Measurements from ENCODE around the gene ZDHHC18. TPM values are rescaled to one million over a fixed set of nuclear protein-coding genes. Genes with fewer than 3 reads are reported as not detected.

Gene ZDHHC18
- total and polyA plus RNA-seq, 2 experiments from 2014 or later: 1.3 to 11.6 TPM

- in situ Hi-C loops (cut with MboI): no loop called here
- 92 to 94% methylated on average over 7 of the region's 7 CpGs for WGBS, 2 experiments (ENCODE audit: low coverage in 1 of 2, low lambda C conversion rate in 2 of 2, missing lambda C conversion rate in 2 of 2)
- H3K27me3 ChIP-seq (replicated peaks; ENCODE audit: insufficient read depth): no peaks in the 10 kb centered on the region
- no peaks in the 10 kb centered on the region for H4K20me1 ChIP-seq (ENCODE audit: insufficient read depth)
- no peak overlapping the region for H3K27ac ChIP-seq
- H3K4me2 ChIP-seq (ENCODE audit: unreplicated experiment): no peak overlapping the region
- H3F3A ChIP-seq (ENCODE audit: insufficient read depth): peaks cover 5% of the 10 kb centered on the region; the same call in 1 of the 2 replicates
- no peak overlapping the region for H2AFZ ChIP-seq
- TF ChIP-seq EZH2phosphoT487 (IDR thresholded peaks at IDR 0.05; ENCODE audit: insufficient read depth, low read depth) (no peak), EZH2 (IDR thresholded peaks at IDR 0.05; ENCODE audit: insufficient read depth, poor library complexity, severe bottlenecking) (no peak)
- H3K4me1 ChIP-seq (ENCODE audit: insufficient read depth): no peaks in the 10 kb centered on the region
- H3K36me3 ChIP-seq (ENCODE audit: low read depth): no peaks in the 10 kb centered on the region; the same call in 1 of the 2 replicates
- no peaks in the 10 kb centered on the region for H3K9me3 ChIP-seq (ENCODE audit: low read depth)
- H3K9me2 ChIP-seq (ENCODE audit: insufficient read depth): no peaks in the 10 kb centered on the region
- DNase-seq: peak; percentile 9
- H3K79me2 ChIP-seq (ENCODE audit: insufficient read depth): no peaks in the 10 kb centered on the region
- H3K9ac ChIP-seq: no peak overlapping the region
- no peak overlapping the region for H3K4me3 ChIP-seq
Measured at GRCh38 chr1:26858891-26859640, 32.6 kb downstream of the ZDHHC18 start.

GRCh38 chr1:26861286-26861701, 34.8 kb downstream of the ZDHHC18 start:
- H3K9me3 ChIP-seq (ENCODE audit: low read depth): no peaks in the 10 kb centered on the region
- no peaks in the 10 kb centered on the region for H3K9me2 ChIP-seq (ENCODE audit: insufficient read depth)
- H4K20me1 ChIP-seq (ENCODE audit: insufficient read depth): no peaks in the 10 kb centered on the region
- no peak overlapping the region for H3K27ac ChIP-seq
- DNase-seq: peak; percentile 56
- H3F3A ChIP-seq (ENCODE audit: insufficient read depth): peaks cover 15% of the 10 kb centered on the region; the same call in 1 of the 2 replicates
- no peak overlapping the region for H3K9ac ChIP-seq
- H2AFZ ChIP-seq: no peak overlapping the region
- no peaks in the 10 kb centered on the region for H3K27me3 ChIP-seq (replicated peaks; ENCODE audit: insufficient read depth)
- no peak overlapping the region for H3K4me3 ChIP-seq
- H3K36me3 ChIP-seq (ENCODE audit: low read depth): no peaks in the 10 kb centered on the region
- H3K4me1 ChIP-seq (ENCODE audit: insufficient read depth): no peaks in the 10 kb centered on the region
- H3K79me2 ChIP-seq (ENCODE audit: insufficient read depth): no peaks in the 10 kb centered on the region
- 80 to 82% methylated on average over 5 of the region's 5 CpGs for WGBS, 2 experiments (ENCODE audit: low coverage in 1 of 2, low lambda C conversion rate in 2 of 2, missing lambda C conversion rate in 2 of 2)
- no peak overlapping the region for H3K4me2 ChIP-seq (ENCODE audit: unreplicated experiment)
- in situ Hi-C loops (cut with MboI): no loop called here
- TF ChIP-seq EZH2phosphoT487 (IDR thresholded peaks at IDR 0.05; ENCODE audit: insufficient read depth, low read depth) (no peak), EZH2 (IDR thresholded peaks at IDR 0.05; ENCODE audit: insufficient read depth, poor library complexity, severe bottlenecking) (no peak)

GRCh38 chr1:26861889-26862378, 35.4 kb downstream of the ZDHHC18 start:
- WGBS, 2 experiments (ENCODE audit: low coverage in 1 of 2, low lambda C conversion rate in 2 of 2, missing lambda C conversion rate in 2 of 2): 75 to 76% methylated on average over 7 of the region's 7 CpGs
- H3K4me3 ChIP-seq: no peak overlapping the region
- H3K9ac ChIP-seq: no peak overlapping the region
- H3K27me3 ChIP-seq (replicated peaks; ENCODE audit: insufficient read depth): no peaks in the 10 kb centered on the region
- in situ Hi-C loops (cut with MboI): no loop called here
- no peak overlapping the region for H3K27ac ChIP-seq
- peaks cover 15% of the 10 kb centered on the region; the same call in 1 of the 2 replicates for H3F3A ChIP-seq (ENCODE audit: insufficient read depth)
- DNase-seq: peak; percentile 23
- H3K4me1 ChIP-seq (ENCODE audit: insufficient read depth): no peaks in the 10 kb centered on the region
- H2AFZ ChIP-seq: no peak overlapping the region
- no peaks in the 10 kb centered on the region for H3K9me2 ChIP-seq (ENCODE audit: insufficient read depth)
- H3K9me3 ChIP-seq (ENCODE audit: low read depth): no peaks in the 10 kb centered on the region
- no peaks in the 10 kb centered on the region for H3K79me2 ChIP-seq (ENCODE audit: insufficient read depth)
- H3K4me2 ChIP-seq (ENCODE audit: unreplicated experiment): no peak overlapping the region
- H4K20me1 ChIP-seq (ENCODE audit: insufficient read depth): no peaks in the 10 kb centered on the region
- no peak for TF ChIP-seq EZH2 (IDR thresholded peaks at IDR 0.05; ENCODE audit: insufficient read depth, poor library complexity, severe bottlenecking)
- TF ChIP-seq EZH2phosphoT487 (IDR thresholded peaks at IDR 0.05; ENCODE audit: insufficient read depth, low read depth): no peak
- no peaks in the 10 kb centered on the region for H3K36me3 ChIP-seq (ENCODE audit: low read depth)

GRCh38 chr1:26862781-26863684, 36.5 kb downstream of the ZDHHC18 start, which contains the start of gene SFN:
Gene SFN (plus strand): TSS chr1:26863149. CDS start chr1:26863213, 64 bp downstream.
- H3F3A ChIP-seq (ENCODE audit: insufficient read depth): peaks cover 14% of the 10 kb centered on the region; the same call in 1 of the 2 replicates
- no peaks in the 10 kb centered on the region for H3K4me1 ChIP-seq (ENCODE audit: insufficient read depth)
- no peak within 1 kb of the TSS for H3K27ac ChIP-seq
- WGBS, 2 experiments (ENCODE audit: low coverage in 1 of 2, low lambda C conversion rate in 2 of 2, missing lambda C conversion rate in 2 of 2): 88 to 92% methylated on average over 36 to 37 of the region's 37 CpGs
- H3K4me2 ChIP-seq (ENCODE audit: unreplicated experiment): peak within 1 kb of the TSS; percentile 94
- TF ChIP-seq EZH2phosphoT487 (IDR thresholded peaks at IDR 0.05; ENCODE audit: insufficient read depth, low read depth) (no peak), EZH2 (IDR thresholded peaks at IDR 0.05; ENCODE audit: insufficient read depth, poor library complexity, severe bottlenecking) (no peak)
- peak within 1 kb of the TSS; percentile 88 for H2AFZ ChIP-seq
- peak within 1 kb of the TSS; percentile 84; the same call in 1 of the 2 replicates for H3K9ac ChIP-seq
- peak within 1 kb of the TSS; percentile 80; the same call in 1 of the 2 replicates for H3K4me3 ChIP-seq
- H3K36me3 ChIP-seq (ENCODE audit: low read depth): no peaks in the 10 kb centered on the region
- no peaks in the 10 kb centered on the region for H3K27me3 ChIP-seq (replicated peaks; ENCODE audit: insufficient read depth)
- H3K9me3 ChIP-seq (ENCODE audit: low read depth): no peaks in the 10 kb centered on the region
- no peaks in the 10 kb centered on the region for H3K79me2 ChIP-seq (ENCODE audit: insufficient read depth)
- in situ Hi-C loops (cut with MboI): no loop called here
- H3K9me2 ChIP-seq (ENCODE audit: insufficient read depth): no peaks in the 10 kb centered on the region
- no peaks in the 10 kb centered on the region for H4K20me1 ChIP-seq (ENCODE audit: insufficient read depth)
- no peak for DNase-seq
